DND-41 (cell line): Measurements from ENCODE around the gene SNCG.

ENCODE experiments used
- EZH2 ChIP-seq: IDR thresholded peaks from 3 replicates; pipeline ENCODE4 v1.6.1; 2012; ENCODE audit warnings: borderline replicate concordance, low read depth, mild to moderate bottlenecking, moderate library complexity, low read length, inconsistent platforms; ENCODE audit not compliant: severe bottlenecking
- TF ChIP-seq, protein P1 (sequence below): IDR thresholded peaks from 2 replicates; pipeline ENCODE4 v1.5.1; 2012; ENCODE audit warnings: borderline replicate concordance, low read length, moderate library complexity, mild to moderate bottlenecking; ENCODE audit not compliant: poor library complexity, severe bottlenecking; ENCODE audit errors: extremely low read depth

DNA sequence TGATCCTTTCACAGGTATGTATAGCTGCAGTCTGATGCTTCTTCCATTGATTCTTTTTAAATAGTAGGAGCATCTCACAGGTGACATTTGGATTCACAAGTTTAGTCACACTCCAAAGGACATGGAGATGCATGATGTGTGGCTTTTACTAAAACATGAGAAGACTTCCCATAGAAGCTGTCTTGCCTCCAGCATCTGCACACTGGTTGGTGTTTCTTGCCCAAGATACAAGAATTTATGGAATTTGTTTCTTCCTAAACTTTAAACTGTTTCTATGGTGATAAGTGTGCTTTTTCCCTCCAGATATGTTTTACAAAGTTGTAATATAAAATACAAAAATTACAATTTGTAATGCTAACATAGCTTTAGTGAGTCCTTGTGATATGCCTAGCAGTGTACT, 34.1 kb downstream of the SNCG start:
- TF ChIP-seq, protein P1, sequence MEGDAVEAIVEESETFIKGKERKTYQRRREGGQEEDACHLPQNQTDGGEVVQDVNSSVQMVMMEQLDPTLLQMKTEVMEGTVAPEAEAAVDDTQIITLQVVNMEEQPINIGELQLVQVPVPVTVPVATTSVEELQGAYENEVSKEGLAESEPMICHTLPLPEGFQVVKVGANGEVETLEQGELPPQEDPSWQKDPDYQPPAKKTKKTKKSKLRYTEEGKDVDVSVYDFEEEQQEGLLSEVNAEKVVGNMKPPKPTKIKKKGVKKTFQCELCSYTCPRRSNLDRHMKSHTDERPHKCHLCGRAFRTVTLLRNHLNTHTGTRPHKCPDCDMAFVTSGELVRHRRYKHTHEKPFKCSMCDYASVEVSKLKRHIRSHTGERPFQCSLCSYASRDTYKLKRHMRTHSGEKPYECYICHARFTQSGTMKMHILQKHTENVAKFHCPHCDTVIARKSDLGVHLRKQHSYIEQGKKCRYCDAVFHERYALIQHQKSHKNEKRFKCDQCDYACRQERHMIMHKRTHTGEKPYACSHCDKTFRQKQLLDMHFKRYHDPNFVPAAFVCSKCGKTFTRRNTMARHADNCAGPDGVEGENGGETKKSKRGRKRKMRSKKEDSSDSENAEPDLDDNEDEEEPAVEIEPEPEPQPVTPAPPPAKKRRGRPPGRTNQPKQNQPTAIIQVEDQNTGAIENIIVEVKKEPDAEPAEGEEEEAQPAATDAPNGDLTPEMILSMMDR, result no peak
- TF ChIP-seq EZH2, result no peak
